Vagina (tissue), 2 donors: Measurements from ENCODE around the gene NACC2.

Source experiments
- CTCF ChIP-seq, 3 experiments: fragments of 450-650 bp in 2 of 3; fragments of 200-600 bp in 1 of 3; sonication (generic) in 1 of 3; IDR thresholded peaks; one replicate each; pipeline ENCODE4 v1.5.1; 2017 to 2019; ENCODE audit warnings: antibody characterized with exemption in 3 of 3, mild to moderate bottlenecking in 2 of 3, moderate library complexity in 2 of 3
- POLR2AphosphoS5 ChIP-seq, 2 donors: sonication (generic); formaldehyde crosslinking; IDR thresholded peaks; one replicate each; pipeline ENCODE4 v1.9.0; 2017; ENCODE audit warnings: antibody characterized with exemption in 2 of 2, mild to moderate bottlenecking in 2 of 2, low read depth in 1 of 2; ENCODE audit not compliant: insufficient read depth in 1 of 2

GRCh38 chr9:136014924-136015633, 80.0 kb downstream of the NACC2 start:
- TF ChIP-seq POLR2AphosphoS5 (IDR thresholded peaks at IDR 0.05; ENCODE audit: insufficient read depth in 1 of 2, low read depth in 1 of 2) (no peak), CTCF (IDR thresholded peaks at IDR 0.05) (no peak)
